Colonic mucosa (tissue), 4 donors: ENCODE measurements around the gene CLSTN3. TPM values are rescaled to one million over a fixed set of nuclear protein-coding genes. Genes with fewer than 3 reads are reported as not detected.

Experiments
- DNase-seq: peaks from one replicate; pipeline ENCODE4 v3.0.0-alpha.2; 2020
- H3K27ac ChIP-seq: fragments of 200-600 bp; one replicate; pipeline ENCODE4 v1.8.0; 2021
- H3K27me3 ChIP-seq: fragments of 200-600 bp; one replicate; pipeline ENCODE4 v1.8.0; 2021
- H3K36me3 ChIP-seq: fragments of 200-600 bp; one replicate; pipeline ENCODE4 v1.8.0; 2021
- H3K4me1 ChIP-seq: fragments of 200-600 bp; one replicate; pipeline ENCODE4 v1.8.0; 2021; ENCODE audit warnings: mild to moderate bottlenecking
- H3K4me3 ChIP-seq: fragments of 200-600 bp; one replicate; pipeline ENCODE4 v1.8.0; 2021
- H3K9ac ChIP-seq, 2 donors: one replicate each; pipeline ENCODE4 v1.7.0; 2013; ENCODE audit warnings: control low read depth in 2 of 2, low read depth in 2 of 2, low read length in 2 of 2
- H3K9me3 ChIP-seq: fragments of 200-600 bp; one replicate; pipeline ENCODE4 v1.8.0; 2021
- CTCF ChIP-seq: fragments of 200-600 bp; IDR thresholded peaks from one replicate; pipeline ENCODE4 v1.8.0; 2022; ENCODE audit warnings: antibody characterized with exemption, mild to moderate bottlenecking
- intact Hi-C: fragments of 100-400 bp; cut with DNase I; formaldehyde crosslinking; loops from one replicate; pipeline ENCODE4 v1.14.1; 2022
- total RNA-seq, 2 donors: library from RNA; stranded (reverse); fragmentation: NEBNext Ultra II Directional in 1 of 2; extraction: Animal tissue kit (Norgen Biotek cat#: 25700) in 1 of 2; gene quantifications; one replicate each; pipeline ENCODE4 v1.2.1, GENCODE V29; 2021
- donor health status: healthy.
- donor health status: DM: no; HTN: no; CAD: no.
- donor health status: DM: no; HTN: no; CAD: no.

CLSTN3 gene
- total RNA-seq, 2 donors from 2014 or later, result 13.6 to 17.0 TPM

- intact Hi-C loops, result loop anchor here (5.0 kb wide), 1 partner anchor 169 kb away; no protein-coding TSS in a partner anchor
- no peak for DNase-seq
- Histone ChIP-seq H3K4me3 (peak overlapping the region; percentile 44), H3K4me1 (no peaks in the 10 kb centered on the region), H3K27ac (peak overlapping the region; percentile 1), H3K36me3 (no peaks in the 10 kb centered on the region), H3K27me3 (no peaks in the 10 kb centered on the region), H3K9ac (peak overlapping the region; percentile 70 to 73), H3K9me3 (no peaks in the 10 kb centered on the region)
- TF ChIP-seq CTCF, result no peak
These were observed 39.0 kb upstream of the CLSTN3 start for GRCh38 chr12:7091171-7091570.

DNA sequence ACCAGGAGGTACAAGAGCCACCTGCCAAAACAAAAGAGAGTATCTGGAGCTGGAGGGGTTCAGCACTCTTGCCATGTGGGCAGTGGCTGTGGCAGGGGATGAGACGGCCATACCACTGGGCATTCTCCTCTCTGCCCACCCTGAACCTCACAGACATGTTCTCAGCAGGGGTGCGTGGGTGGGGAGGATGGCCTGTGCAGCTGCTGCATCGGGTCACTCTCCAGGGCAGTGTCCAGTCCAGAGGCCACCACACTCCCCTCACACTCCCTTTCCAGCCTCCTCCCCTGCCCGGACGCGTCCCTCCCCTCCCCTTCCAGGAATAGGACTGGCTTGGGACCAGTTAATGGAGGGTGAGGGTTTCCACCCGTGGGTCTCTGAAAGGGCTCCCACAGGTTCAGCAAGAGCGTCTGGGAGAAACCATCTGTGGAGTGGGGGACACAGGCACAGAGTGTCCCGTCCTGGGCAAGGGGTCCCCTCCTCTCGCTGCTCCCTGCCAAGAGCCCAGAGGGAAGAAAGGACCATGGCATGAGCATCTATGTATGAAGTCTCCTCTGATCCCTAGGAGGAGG is 38.4 kb upstream of the CLSTN3 start:
- Histone ChIP-seq H3K4me3 (peak overlapping the region; percentile 44), H3K27ac (peak overlapping the region; percentile 1), H3K27me3 (no peaks in the 10 kb centered on the region), H3K4me1 (no peaks in the 10 kb centered on the region), H3K9ac (peak overlapping the region; percentile 70 to 73), H3K36me3 (no peaks in the 10 kb centered on the region), H3K9me3 (no peaks in the 10 kb centered on the region)
- intact Hi-C loops, result loop anchor here (5.0 kb wide), 1 partner anchor 169 kb away; no protein-coding TSS in a partner anchor
- peak; percentile 31 for DNase-seq
- no peak for TF ChIP-seq CTCF

DNA sequence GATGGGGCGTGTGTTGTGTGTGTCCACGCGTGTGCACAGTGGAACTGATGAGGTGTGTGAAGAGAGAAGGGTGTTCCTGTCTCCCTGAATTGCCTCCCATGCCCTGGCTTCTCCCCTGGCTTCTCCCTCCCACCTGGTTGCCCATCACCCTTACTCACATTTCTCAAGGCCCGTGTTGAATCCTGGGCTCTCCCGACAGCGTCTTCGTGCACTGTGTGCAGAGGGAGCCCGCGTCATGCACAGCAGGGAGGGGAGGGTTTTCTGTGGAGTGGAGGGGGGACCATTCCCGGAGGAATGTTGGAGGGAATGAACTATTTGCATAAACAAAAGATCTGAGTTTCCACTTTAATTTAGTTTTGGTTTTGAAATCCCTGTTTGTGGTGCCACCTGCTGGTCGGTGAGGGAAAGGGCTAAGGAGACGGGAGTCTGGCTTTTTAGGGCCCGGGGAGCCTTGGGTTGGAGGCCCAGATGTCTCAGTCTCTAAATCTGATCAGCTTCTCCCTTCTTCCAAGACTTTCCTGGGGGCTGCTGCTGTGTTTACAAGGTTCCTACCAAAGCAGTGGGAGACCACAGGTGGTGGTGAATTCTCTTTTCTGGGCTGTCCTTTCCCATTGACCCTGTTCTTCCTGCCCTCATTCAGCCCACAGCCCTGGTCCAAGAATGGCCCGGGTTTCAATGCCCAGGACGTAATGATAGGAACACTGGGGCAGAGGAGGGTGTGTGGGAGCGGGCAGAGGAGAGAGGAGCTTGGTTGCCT is 37.8 kb upstream of the CLSTN3 start, which contains the start of gene C1R:
Gene C1R (minus strand): TSS at position 217 of the 757 bp plus-strand sequence. CDS start 57 bp downstream, at position 160.
- intact Hi-C loops, result loop anchor here (5.0 kb wide), 1 partner anchor 170 kb away; no protein-coding TSS in a partner anchor
- no peaks in the 10 kb centered on the region for H3K36me3 ChIP-seq
- no peaks in the 10 kb centered on the region for H3K4me1 ChIP-seq

GRCh38 chr12:7092986-7093460 is 37.1 kb upstream of the CLSTN3 start:
- DNase-seq, result no peak
- Histone ChIP-seq H3K36me3 (no peaks in the 10 kb centered on the region), H3K9ac (peak overlapping the region in 1 of 2 donors; percentile 70), H3K4me3 (no peak overlapping the region), H3K27me3 (no peaks in the 10 kb centered on the region), H3K9me3 (no peaks in the 10 kb centered on the region), H3K27ac (peak overlapping the region; percentile 1), H3K4me1 (no peaks in the 10 kb centered on the region)
- intact Hi-C loops, result loop anchor here (5.0 kb wide), 1 partner anchor 171 kb away; no protein-coding TSS in a partner anchor
- TF ChIP-seq CTCF, result no peak

More for the DNA sequence above, 37.8 kb upstream of the CLSTN3 start, which contains the start of gene C1R:
- Histone ChIP-seq H3K9me3 (no peaks in the 10 kb centered on the region), H3K9ac (peak within 1 kb of the TSS; percentile 70 to 73), H3K4me3 (peak within 1 kb of the TSS; percentile 44), H3K27ac (peak within 1 kb of the TSS; percentile 1), H3K27me3 (no peaks in the 10 kb centered on the region)
- TF ChIP-seq CTCF, result peak; percentile 91
- peak; percentile 80 for DNase-seq

- Histone ChIP-seq H3K9me3 (no peaks in the 10 kb centered on the region), H3K27me3 (no peaks in the 10 kb centered on the region), H3K27ac (no peak overlapping the region), H3K4me1 (no peaks in the 10 kb centered on the region), H3K9ac (no peak overlapping the region), H3K36me3 (no peaks in the 10 kb centered on the region), H3K4me3 (no peak overlapping the region)
- no peak for TF ChIP-seq CTCF
- intact Hi-C loops, result loop anchor here (5.0 kb wide), 1 partner anchor 171 kb away; no protein-coding TSS in a partner anchor
- DNase-seq, result no peak
These were observed 36.7 kb upstream of the CLSTN3 start for GRCh38 chr12:7093486-7093885.
